SU-DHL-6 (cell line): ENCODE data around the gene ADNP.

Experiments
- H2AFZ ChIP-seq: fragments of 200-600 bp; sonication (generic); 2 replicates; pipeline ENCODE4 v1.6.1; 2014; ENCODE audit warnings: low read depth, mild to moderate bottlenecking, moderate library complexity, mixed read lengths, antibody characterized with exemption, low read length; ENCODE audit not compliant: severe bottlenecking
- H3F3A ChIP-seq: fragments of 200-600 bp; shearing (Covaris generic); 2 replicates; pipeline ENCODE4 v1.6.0; 2016; ENCODE audit warnings: antibody characterized with exemption, mild to moderate bottlenecking; ENCODE audit not compliant: insufficient read depth
- H3K27ac ChIP-seq: fragments of 200-600 bp; sonication (generic); 2 replicates; pipeline ENCODE4 v1.5.1; 2016; ENCODE audit warnings: low read depth, mild to moderate bottlenecking, low read length, moderate library complexity, mixed read lengths
- H3K27me3 ChIP-seq: fragments of 200-600 bp; sonication (generic), shearing (Covaris generic); 2 replicates; pipeline ENCODE4 v1.6.0; 2014; ENCODE audit warnings: mild to moderate bottlenecking, low read length
- H3K36me3 ChIP-seq: fragments of 200-600 bp; sonication (generic); 2 replicates; pipeline ENCODE4 v1.6.1; 2014; ENCODE audit warnings: mild to moderate bottlenecking, low read length, mixed read lengths
- H3K4me2 ChIP-seq: fragments of 300-600, 200-600 bp; shearing (Covaris generic), sonication (generic); 2 replicates; pipeline ENCODE4 v1.6.0; 2014; ENCODE audit warnings: low read length, low read depth, mild to moderate bottlenecking; ENCODE audit not compliant: poor library complexity, severe bottlenecking
- H3K4me3 ChIP-seq: fragments of 200-600 bp; sonication (generic); 2 replicates; pipeline ENCODE4 v1.5.1; 2014; ENCODE audit warnings: antibody characterized with exemption, low read length, mild to moderate bottlenecking, mixed read lengths; ENCODE audit not compliant: insufficient read depth, poor library complexity, severe bottlenecking
- H3K79me2 ChIP-seq: fragments of 200-600 bp; sonication (generic); 2 replicates; pipeline ENCODE4 v1.6.1; 2014; ENCODE audit warnings: mild to moderate bottlenecking, low read length, moderate library complexity; ENCODE audit not compliant: insufficient read depth
- H3K9ac ChIP-seq: fragments of 200-600 bp; sonication (generic); 2 replicates; pipeline ENCODE4 v1.7.0; 2014; ENCODE audit warnings: mild to moderate bottlenecking, low read length
- H3K9me2 ChIP-seq: fragments of 200-600 bp; sonication (generic); replicated peaks from 2 replicates; pipeline ENCODE4 v1.6.1; 2014; ENCODE audit warnings: low read length; ENCODE audit not compliant: insufficient read depth
- H3K9me3 ChIP-seq: fragments of 200-600 bp; sonication (generic); 2 replicates; pipeline ENCODE4 v1.6.1; 2014; ENCODE audit warnings: low read length, mixed read lengths; ENCODE audit not compliant: insufficient read depth
- H4K20me1 ChIP-seq: fragments of 200-600 bp; sonication (generic); 2 replicates; pipeline ENCODE4 v1.6.1; 2014; ENCODE audit warnings: low read depth, mild to moderate bottlenecking, antibody characterized with exemption, low read length, moderate library complexity, mixed read lengths
- CTCF ChIP-seq: fragments of 200-600 bp; sonication (generic); IDR thresholded peaks from one replicate; pipeline ENCODE4 v1.5.1; 2017; ENCODE audit warnings: antibody characterized with exemption, mild to moderate bottlenecking, low read length, moderate library complexity; ENCODE audit not compliant: insufficient read depth, poor library complexity, severe bottlenecking
- EZH2phosphoT487 ChIP-seq: fragments of 200-600 bp; sonication (generic), shearing (Covaris generic); conservative IDR thresholded peaks from 2 replicates; pipeline ENCODE4 v1.6.1; 2018; ENCODE audit warnings: mild to moderate bottlenecking, antibody characterized with exemption, low read length, moderate library complexity, mixed read lengths

ADNP gene

DNA sequence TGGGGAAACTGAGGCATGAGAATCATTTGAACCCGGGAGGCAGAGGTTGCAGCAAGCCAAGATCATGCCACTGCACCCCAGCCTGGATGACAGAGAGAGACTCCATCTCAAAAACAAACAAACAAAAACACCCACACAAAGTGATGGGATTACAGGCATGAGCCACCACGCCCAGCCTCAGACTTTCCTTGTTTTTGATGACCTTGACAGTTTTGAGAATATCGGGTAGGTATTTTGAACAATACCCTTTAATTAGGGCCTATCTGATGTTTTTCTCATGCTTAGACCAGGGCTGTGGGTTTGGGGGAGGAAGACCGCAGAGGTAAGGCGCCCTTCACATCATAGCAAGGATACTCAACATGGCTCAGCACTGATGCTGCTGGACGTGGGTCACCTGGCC, 63.4 kb downstream of the ADNP start:
- Histone ChIP-seq H3K27me3 (no peaks in the 10 kb centered on the region), H3K9me2 (no peaks in the 10 kb centered on the region), H3K9me3 (no peaks in the 10 kb centered on the region), H4K20me1 (no peaks in the 10 kb centered on the region; the same call in 1 of the 2 replicates), H3F3A (no peaks in the 10 kb centered on the region), H3K79me2 (peaks cover 30% of the 10 kb centered on the region), H3K36me3 (no peaks in the 10 kb centered on the region; the same call in 1 of the 2 replicates), H3K4me2 (no peak overlapping the region), H3K4me3 (no peak overlapping the region), H3K9ac (no peak overlapping the region), H3K27ac (no peak overlapping the region), H2AFZ (no peak overlapping the region)
- TF ChIP-seq EZH2phosphoT487 (no peak), CTCF (no peak)

GRCh38 chr20:50866831-50867230, 64.4 kb downstream of the ADNP start:
- Histone ChIP-seq H3K27me3 (no peaks in the 10 kb centered on the region), H2AFZ (no peak overlapping the region), H3K9me3 (no peaks in the 10 kb centered on the region), H3K4me2 (no peak overlapping the region), H3K36me3 (no peaks in the 10 kb centered on the region; the same call in 1 of the 2 replicates), H4K20me1 (no peaks in the 10 kb centered on the region), H3K9ac (no peak overlapping the region), H3K79me2 (peaks cover 30% of the 10 kb centered on the region), H3K9me2 (no peaks in the 10 kb centered on the region), H3F3A (no peaks in the 10 kb centered on the region), H3K27ac (no peak overlapping the region), H3K4me3 (no peak overlapping the region)
- no peak for TF ChIP-seq EZH2phosphoT487
- no peak for TF ChIP-seq CTCF

DNA sequence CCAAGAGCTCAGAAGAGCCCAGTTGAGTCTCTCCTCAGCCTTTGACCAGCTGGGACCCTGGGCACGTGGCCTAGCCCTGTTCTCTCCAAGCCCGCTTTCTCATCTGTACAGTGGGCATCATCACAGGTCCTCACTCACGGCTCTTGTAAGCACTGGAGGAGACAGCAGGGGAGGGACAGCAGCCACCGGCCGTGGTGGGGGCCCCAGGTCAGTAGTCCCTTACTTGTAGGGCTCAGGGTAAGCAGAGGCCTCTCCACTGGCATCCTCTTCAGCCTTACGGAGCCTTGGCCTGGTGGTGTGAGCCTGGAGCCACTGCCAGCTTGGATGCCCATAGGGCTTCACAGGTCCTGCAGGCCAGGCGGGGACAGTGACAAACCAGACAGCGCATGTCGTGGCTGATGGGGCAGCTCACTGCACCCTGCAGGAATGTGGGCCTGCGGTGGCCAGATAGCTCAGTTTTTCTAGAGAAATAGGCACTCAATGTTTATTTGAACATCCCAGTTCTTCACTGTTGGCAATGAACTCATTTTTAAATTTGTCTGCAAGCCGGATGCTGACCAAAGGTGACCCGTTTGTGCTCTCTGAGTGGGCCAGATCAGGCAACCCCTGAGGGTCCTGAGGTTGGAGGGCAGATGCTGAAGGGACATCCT, 65.1 kb downstream of the ADNP start:
- H3K4me2 ChIP-seq: no peak overlapping the region
- H3K79me2 ChIP-seq: peaks cover 30% of the 10 kb centered on the region
- no peaks in the 10 kb centered on the region for H4K20me1 ChIP-seq
- no peak overlapping the region for H3K27ac ChIP-seq
- TF ChIP-seq CTCF (no peak), EZH2phosphoT487 (no peak)
- no peaks in the 10 kb centered on the region for H3K27me3 ChIP-seq
- no peak overlapping the region for H3K9ac ChIP-seq
- H2AFZ ChIP-seq: no peak overlapping the region
- H3K36me3 ChIP-seq: no peaks in the 10 kb centered on the region; the same call in 1 of the 2 replicates
- no peak overlapping the region for H3K4me3 ChIP-seq
- no peaks in the 10 kb centered on the region for H3F3A ChIP-seq
- H3K9me2 ChIP-seq: no peaks in the 10 kb centered on the region
- H3K9me3 ChIP-seq: no peaks in the 10 kb centered on the region
